ENCODE data around the gene MLKL. TPM values are rescaled to one million over a fixed set of nuclear protein-coding genes. Genes with fewer than 3 reads are reported as not detected.
"Not testable (repeated sequence)": the region's sequence is repeated elsewhere in the genome, so short reads cannot be mapped to it uniquely, and the experiment has no call there.

Gene MLKL
- total RNA-seq, 4 donors from 2014 or later = 1.9 to 4.8 (median 3.8) TPM

GRCh38 chr16:74723256-74723655, 22.6 kb upstream of the MLKL start:
- no peak for DNase-seq (ENCODE audit: low spot score in 2 of 2)
- 69 to 82% methylated on average over 7 of the region's 7 CpGs for WGBS, 2 donors
- intact Hi-C loops (cut with DNase I; ENCODE audit: low total_unique reads) = no loop called here
- H3K4me3 ChIP-seq (ENCODE audit: low read depth, poor library complexity, severe bottlenecking) = no peak overlapping the region
- TF ChIP-seq CTCF (IDR thresholded peaks at IDR 0.05) (no peak), POLR2A (IDR thresholded peaks at IDR 0.05) (no peak)

- intact Hi-C loops (cut with DNase I; ENCODE audit: low total_unique reads) = not testable (repeated sequence)
These were observed 21.5 kb upstream of the MLKL start for GRCh38 chr16:74722156-74722555.

GRCh38 chr16:74721716-74722115, 21.1 kb upstream of the MLKL start:
- intact Hi-C loops (cut with DNase I; ENCODE audit: low total_unique reads) = no loop called here
- no peak overlapping the region for H3K4me3 ChIP-seq (ENCODE audit: low read depth, poor library complexity, severe bottlenecking)
- DNase-seq (ENCODE audit: low spot score in 2 of 2) = no peak
- WGBS, 2 donors = 78 to 81% methylated on average over 10 to 11 of the region's 11 CpGs
- TF ChIP-seq CTCF (IDR thresholded peaks at IDR 0.05) = no peak
- TF ChIP-seq POLR2A (IDR thresholded peaks at IDR 0.05) = no peak

More at GRCh38 chr16:74722156-74722555, 21.5 kb upstream of the MLKL start:
- 85 to 93% methylated on average over 2 of the region's 2 CpGs for WGBS, 2 donors
- not testable (repeated sequence) for DNase-seq (ENCODE audit: low spot score in 2 of 2); H3K4me3 ChIP-seq (ENCODE audit: low read depth, poor library complexity, severe bottlenecking)

GRCh38 chr16:74720579-74720978, 19.9 kb upstream of the MLKL start:
- no peak for TF ChIP-seq POLR2A (IDR thresholded peaks at IDR 0.05)
- TF ChIP-seq CTCF (IDR thresholded peaks at IDR 0.05) = no peak
- intact Hi-C loops (cut with DNase I; ENCODE audit: low total_unique reads) = no loop called here
- 65 to 70% methylated on average over 5 of the region's 5 CpGs for WGBS, 2 donors
- no peak overlapping the region for H3K4me3 ChIP-seq (ENCODE audit: low read depth, poor library complexity, severe bottlenecking)
- DNase-seq (ENCODE audit: low spot score in 2 of 2) = no peak

GRCh38 chr16:74718741-74719610, 18.3 kb upstream of the MLKL start:
- intact Hi-C loops (cut with DNase I; ENCODE audit: low total_unique reads) = no loop called here
- DNase-seq (ENCODE audit: low spot score in 2 of 2) = no peak
- 85 to 88% methylated on average over 25 to 27 of the region's 27 CpGs for WGBS, 2 donors

More at GRCh38 chr16:74718741-74719610, 18.3 kb upstream of the MLKL start:
- H3K4me3 ChIP-seq (ENCODE audit: low read depth, poor library complexity, severe bottlenecking) = no peak overlapping the region
- TF ChIP-seq POLR2A (IDR thresholded peaks at IDR 0.05) = no peak
- TF ChIP-seq CTCF (IDR thresholded peaks at IDR 0.05) = no peak

Measured in lower leg skin (tissue), 4 donors.